ENCODE results near the gene HLA-DOB. TPM values are rescaled to one million over a fixed set of nuclear protein-coding genes. Genes with fewer than 3 reads are reported as not detected.

Gene HLA-DOB
- total and polyA plus RNA-seq, 2 donors (not counting 1 experiment from before 2014, with no cell fraction given): under 0.01 to 0.49 TPM

DNA sequence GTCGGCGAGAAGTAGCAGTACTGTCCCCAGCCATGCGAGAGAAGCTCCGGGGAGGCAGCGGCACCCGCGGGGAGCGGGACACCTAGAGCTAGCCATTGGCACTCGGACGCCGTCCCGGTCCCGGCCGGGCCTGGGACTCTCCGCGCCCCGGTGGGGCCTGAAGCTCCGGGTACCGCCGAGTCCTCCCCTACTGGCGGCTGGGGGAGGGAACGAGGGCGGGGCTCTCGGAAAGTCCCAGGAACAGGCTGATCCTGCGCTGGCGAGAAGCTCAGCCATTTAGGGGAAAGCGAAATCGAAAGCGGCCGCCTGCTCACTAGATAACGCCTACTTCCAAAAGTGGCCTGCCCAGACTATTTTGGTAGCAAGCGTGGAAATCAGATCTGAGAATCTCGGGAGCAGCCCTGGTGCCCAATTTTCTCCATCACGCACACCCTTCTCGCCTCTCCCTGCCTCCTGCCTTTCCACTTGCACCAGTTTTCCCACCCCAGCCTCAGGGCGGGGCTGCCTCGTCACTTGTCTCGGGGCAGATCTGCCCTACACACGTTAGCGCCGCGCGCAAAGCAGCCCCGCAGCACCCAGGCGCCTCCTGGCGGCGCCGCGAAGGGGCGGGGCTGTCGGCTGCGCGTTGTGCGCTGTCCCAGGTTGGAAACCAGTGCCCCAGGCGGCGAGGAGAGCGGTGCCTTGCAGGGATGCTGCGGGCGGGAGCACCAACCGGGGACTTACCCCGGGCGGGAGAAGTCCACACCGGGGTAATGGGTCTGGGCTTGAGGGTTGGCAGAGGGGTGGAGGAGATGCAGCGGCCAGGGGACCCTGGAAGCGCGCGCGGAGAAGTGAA, 37.0 kb upstream of the HLA-DOB start, which contains the start of the genes PSMB9 and TAP1:
Gene PSMB9, plus strand, starts transcription at position 652 of the 835 bp plus-strand sequence. Its CDS starts 38 bp downstream, at position 690.
Gene TAP1, minus strand, starts transcription at position 164 of the 835 bp plus-strand sequence. Its CDS starts 68 bp downstream, at position 96.
- Histone ChIP-seq H3K4me1 (ENCODE audit: control insufficient read depth, extremely low read depth, insufficient read depth, low read length) (peaks cover 6% of the 10 kb centered on the region), H3K79me2 (ENCODE audit: control insufficient read depth, insufficient read depth, low read length) (peaks cover 12% of the 10 kb centered on the region), H3K9ac (ENCODE audit: insufficient read depth, low read length) (peak within 1 kb of the TSS; percentile 78), H3K4me2 (ENCODE audit: extremely low read depth, insufficient read depth, low read length) (peak within 1 kb of the TSS; percentile 93), H3K27me3 (ENCODE audit: control insufficient read depth, insufficient read depth, low read length) (no peaks in the 10 kb centered on the region), H3K27ac (ENCODE audit: insufficient read depth, low read length) (peak within 1 kb of the TSS; percentile 90), H3K4me3 (replicated peaks in 1 of 4; ENCODE audit: control extremely low read depth in 1 of 4, insufficient read depth in 1 of 4, low read depth in 3 of 4, low read length in 4 of 4) (peak within 1 kb of the TSS; percentile 89 to 97 (median 92)), H3K36me3 (ENCODE audit: control insufficient read depth, insufficient read depth, low read length) (peaks cover 10% of the 10 kb centered on the region), H2AFZ (ENCODE audit: low read length) (peak within 1 kb of the TSS; percentile 93), H4K20me1 (ENCODE audit: control insufficient read depth, extremely low read depth, insufficient read depth, low read length) (no peaks in the 10 kb centered on the region), H3K9me3 (ENCODE audit: control insufficient read depth, insufficient read depth, low read depth, low read length) (no peaks in the 10 kb centered on the region)
- DNase-seq (ENCODE audit: low read depth in 2 of 2): peak; percentile 89 to 93
- TF ChIP-seq EZH2 (IDR thresholded peaks at IDR 0.05; ENCODE audit: low read length, missing control alignments): no peak
- TF ChIP-seq, protein P1, sequence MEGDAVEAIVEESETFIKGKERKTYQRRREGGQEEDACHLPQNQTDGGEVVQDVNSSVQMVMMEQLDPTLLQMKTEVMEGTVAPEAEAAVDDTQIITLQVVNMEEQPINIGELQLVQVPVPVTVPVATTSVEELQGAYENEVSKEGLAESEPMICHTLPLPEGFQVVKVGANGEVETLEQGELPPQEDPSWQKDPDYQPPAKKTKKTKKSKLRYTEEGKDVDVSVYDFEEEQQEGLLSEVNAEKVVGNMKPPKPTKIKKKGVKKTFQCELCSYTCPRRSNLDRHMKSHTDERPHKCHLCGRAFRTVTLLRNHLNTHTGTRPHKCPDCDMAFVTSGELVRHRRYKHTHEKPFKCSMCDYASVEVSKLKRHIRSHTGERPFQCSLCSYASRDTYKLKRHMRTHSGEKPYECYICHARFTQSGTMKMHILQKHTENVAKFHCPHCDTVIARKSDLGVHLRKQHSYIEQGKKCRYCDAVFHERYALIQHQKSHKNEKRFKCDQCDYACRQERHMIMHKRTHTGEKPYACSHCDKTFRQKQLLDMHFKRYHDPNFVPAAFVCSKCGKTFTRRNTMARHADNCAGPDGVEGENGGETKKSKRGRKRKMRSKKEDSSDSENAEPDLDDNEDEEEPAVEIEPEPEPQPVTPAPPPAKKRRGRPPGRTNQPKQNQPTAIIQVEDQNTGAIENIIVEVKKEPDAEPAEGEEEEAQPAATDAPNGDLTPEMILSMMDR (conservative IDR thresholded peaks at IDR 0.05 in 1 of 2, IDR thresholded peaks at IDR 0.05 in 1 of 2; ENCODE audit: low read depth in 1 of 2, low read length in 2 of 2): peak; percentile 55 to 67

DNA sequence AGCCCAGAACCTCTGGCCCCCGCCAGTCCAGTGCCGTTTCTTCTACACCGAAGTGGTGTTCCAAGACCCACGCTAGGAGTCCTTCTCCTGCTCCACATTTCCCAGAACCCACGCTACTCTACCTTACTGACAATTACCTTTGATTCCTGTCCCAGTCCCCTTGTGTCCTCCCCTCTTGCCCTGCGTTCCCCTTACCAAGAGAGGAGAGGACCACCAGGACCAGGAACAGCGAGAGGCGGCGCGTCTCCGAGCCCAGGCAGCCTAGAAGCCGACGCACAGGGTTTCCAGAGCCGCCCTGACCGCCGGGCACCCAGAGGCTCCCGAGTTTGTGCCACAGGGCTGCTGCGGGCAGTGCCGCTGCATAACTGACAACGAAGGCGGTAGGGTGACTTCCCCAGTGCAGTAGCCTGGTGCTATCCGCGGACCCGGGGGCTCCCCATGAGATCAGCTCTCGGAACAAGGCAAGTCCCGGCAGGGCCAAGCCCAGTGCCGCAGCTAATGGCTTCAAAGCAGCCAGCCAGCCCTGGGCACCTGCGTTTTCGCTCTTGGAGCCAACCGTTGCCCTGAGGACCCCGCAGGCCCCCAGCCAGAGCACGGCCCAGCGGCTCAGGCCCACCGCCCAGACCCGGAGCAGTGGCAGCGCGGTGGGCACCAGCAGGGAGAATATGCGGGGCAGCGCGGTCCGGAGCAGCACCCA, 36.2 kb upstream of the HLA-DOB start:
- H3K4me2 ChIP-seq (ENCODE audit: extremely low read depth, insufficient read depth, low read length): peak overlapping the region; percentile 93
- peak; percentile 27 to 36 for DNase-seq (ENCODE audit: low read depth in 2 of 2)
- peaks cover 13% of the 10 kb centered on the region for H3K36me3 ChIP-seq (ENCODE audit: control insufficient read depth, insufficient read depth, low read length)
- peak overlapping the region; percentile 88 for H2AFZ ChIP-seq (ENCODE audit: low read length)
- TF ChIP-seq EZH2 (IDR thresholded peaks at IDR 0.05; ENCODE audit: low read length, missing control alignments): no peak
- TF ChIP-seq, protein P1 (conservative IDR thresholded peaks at IDR 0.05 in 1 of 2, IDR thresholded peaks at IDR 0.05 in 1 of 2; ENCODE audit: low read depth in 1 of 2, low read length in 2 of 2): no peak
- no peaks in the 10 kb centered on the region for H3K9me3 ChIP-seq (ENCODE audit: control insufficient read depth, insufficient read depth, low read depth, low read length)
- peaks cover 6% of the 10 kb centered on the region for H3K4me1 ChIP-seq (ENCODE audit: control insufficient read depth, extremely low read depth, insufficient read depth, low read length)
- H4K20me1 ChIP-seq (ENCODE audit: control insufficient read depth, extremely low read depth, insufficient read depth, low read length): no peaks in the 10 kb centered on the region
- peak overlapping the region; percentile 90 for H3K27ac ChIP-seq (ENCODE audit: insufficient read depth, low read length)
- no peaks in the 10 kb centered on the region for H3K27me3 ChIP-seq (ENCODE audit: control insufficient read depth, insufficient read depth, low read length)
- H3K9ac ChIP-seq (ENCODE audit: insufficient read depth, low read length): peak overlapping the region; percentile 78
- H3K4me3 ChIP-seq (replicated peaks in 1 of 4; ENCODE audit: control extremely low read depth in 1 of 4, insufficient read depth in 1 of 4, low read depth in 3 of 4, low read length in 4 of 4): peak overlapping the region; percentile 89 to 97 (median 92)
- peaks cover 12% of the 10 kb centered on the region for H3K79me2 ChIP-seq (ENCODE audit: control insufficient read depth, insufficient read depth, low read length)
